Measurements from ENCODE around the gene PTGDS. TPM values are rescaled to one million over a fixed set of nuclear protein-coding genes. Genes with fewer than 3 reads are reported as not detected.

The PTGDS gene
- total and polyA plus RNA-seq, 2 donors from 2014 or later: 236 to 709 TPM

GRCh38 chr9:136946228-136947027, 30.9 kb upstream of the PTGDS start:
- Histone ChIP-seq H3K27me3 (ENCODE audit: control insufficient read depth, insufficient read depth, low read length) (no peaks in the 10 kb centered on the region), H3K27ac (ENCODE audit: low read depth in 2 of 2, low read length in 2 of 2) (no peak overlapping the region), H3K4me3 (ENCODE audit: low read length in 3 of 3) (no peak overlapping the region), H3K36me3 (ENCODE audit: control insufficient read depth in 2 of 3, insufficient read depth in 3 of 3, low read length in 3 of 3) (peaks cover 0 to 8% (median 3%) of the 10 kb centered on the region in 3 donors), H3K4me1 (ENCODE audit: control insufficient read depth in 2 of 3, insufficient read depth in 2 of 3, low read depth in 1 of 3, low read length in 3 of 3) (peaks cover 0 to 23% (median 9%) of the 10 kb centered on the region in 3 donors), H3K9ac (ENCODE audit: low read length in 3 of 3) (no peak overlapping the region), H3K9me3 (ENCODE audit: control insufficient read depth in 2 of 3, insufficient read depth in 1 of 3, low read length in 3 of 3) (no peaks in the 10 kb centered on the region)
- peak in 2 of 5 donors; percentile 62 to 82 for DNase-seq
- no peak for FAIRE-seq
- intact Hi-C loops (cut with DNase I): loop anchor here (10.0 kb wide), 2 partner anchors 102 to 152 kb away; partner anchors contain the start of genes AJM1, CCDC183, PHPT1 and TMEM141
- TF ChIP-seq, protein P1, sequence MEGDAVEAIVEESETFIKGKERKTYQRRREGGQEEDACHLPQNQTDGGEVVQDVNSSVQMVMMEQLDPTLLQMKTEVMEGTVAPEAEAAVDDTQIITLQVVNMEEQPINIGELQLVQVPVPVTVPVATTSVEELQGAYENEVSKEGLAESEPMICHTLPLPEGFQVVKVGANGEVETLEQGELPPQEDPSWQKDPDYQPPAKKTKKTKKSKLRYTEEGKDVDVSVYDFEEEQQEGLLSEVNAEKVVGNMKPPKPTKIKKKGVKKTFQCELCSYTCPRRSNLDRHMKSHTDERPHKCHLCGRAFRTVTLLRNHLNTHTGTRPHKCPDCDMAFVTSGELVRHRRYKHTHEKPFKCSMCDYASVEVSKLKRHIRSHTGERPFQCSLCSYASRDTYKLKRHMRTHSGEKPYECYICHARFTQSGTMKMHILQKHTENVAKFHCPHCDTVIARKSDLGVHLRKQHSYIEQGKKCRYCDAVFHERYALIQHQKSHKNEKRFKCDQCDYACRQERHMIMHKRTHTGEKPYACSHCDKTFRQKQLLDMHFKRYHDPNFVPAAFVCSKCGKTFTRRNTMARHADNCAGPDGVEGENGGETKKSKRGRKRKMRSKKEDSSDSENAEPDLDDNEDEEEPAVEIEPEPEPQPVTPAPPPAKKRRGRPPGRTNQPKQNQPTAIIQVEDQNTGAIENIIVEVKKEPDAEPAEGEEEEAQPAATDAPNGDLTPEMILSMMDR (IDR thresholded peaks at IDR 0.05; ENCODE audit: borderline replicate concordance, extremely low read depth, insufficient read depth): no peak

- intact Hi-C loops (cut with DNase I): loop anchor here (10.0 kb wide), 2 partner anchors 102 to 152 kb away; partner anchors contain the start of genes AJM1, CCDC183, PHPT1 and TMEM141
- no peaks in the 10 kb centered on the region for H3K36me3 ChIP-seq (ENCODE audit: control insufficient read depth in 2 of 3, insufficient read depth in 3 of 3, low read length in 3 of 3)
- TF ChIP-seq, protein P1 (IDR thresholded peaks at IDR 0.05; ENCODE audit: borderline replicate concordance, extremely low read depth, insufficient read depth): no peak
- no peaks in the 10 kb centered on the region for H3K27me3 ChIP-seq (ENCODE audit: control insufficient read depth, insufficient read depth, low read length)
- DNase-seq (peak in 2 of 5 donors; percentile 71 to 76), FAIRE-seq (no peak)
- no peaks in the 10 kb centered on the region for H3K9me3 ChIP-seq (ENCODE audit: control insufficient read depth in 2 of 3, insufficient read depth in 1 of 3, low read length in 3 of 3)
- no peak overlapping the region for H3K4me3 ChIP-seq (ENCODE audit: low read length in 3 of 3)
- H3K4me1 ChIP-seq (ENCODE audit: control insufficient read depth in 2 of 3, insufficient read depth in 2 of 3, low read depth in 1 of 3, low read length in 3 of 3): peaks cover 0 to 25% (median 9%) of the 10 kb centered on the region in 3 donors
- H3K27ac ChIP-seq (ENCODE audit: low read depth in 2 of 2, low read length in 2 of 2): no peak overlapping the region
- no peak overlapping the region for H3K9ac ChIP-seq (ENCODE audit: low read length in 3 of 3)
These were observed 30.0 kb upstream of the PTGDS start for GRCh38 chr9:136947028-136947891.

DNA sequence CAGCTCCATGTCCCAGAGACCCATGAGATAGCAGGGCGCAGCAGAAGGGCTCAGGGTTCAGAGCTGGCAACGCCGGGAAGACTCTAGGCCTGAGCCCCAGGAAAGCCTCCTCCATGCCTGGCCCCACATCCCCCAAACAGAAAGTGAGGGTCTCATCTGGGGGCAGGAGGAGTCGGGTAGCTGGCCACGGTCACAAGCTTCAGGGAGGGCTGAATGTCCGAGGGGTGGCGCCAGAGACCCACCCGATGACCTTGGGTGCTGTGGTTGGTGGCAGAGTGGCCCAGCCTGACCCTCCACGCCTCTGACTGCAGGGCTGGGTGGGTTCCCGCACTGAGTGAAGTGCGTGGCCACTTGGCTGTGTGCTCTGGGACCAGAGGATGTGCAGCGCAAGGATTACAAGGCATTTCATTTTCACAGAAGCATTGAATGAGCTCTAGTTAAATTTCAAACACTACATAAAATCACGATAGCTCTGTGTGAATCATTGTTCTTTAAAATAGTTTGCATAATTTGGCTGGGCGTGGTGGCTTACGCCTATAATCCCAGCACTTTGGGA, 29.3 kb upstream of the PTGDS start:
- no peaks in the 10 kb centered on the region for H3K27me3 ChIP-seq (ENCODE audit: control insufficient read depth, insufficient read depth, low read length)
- H3K27ac ChIP-seq (ENCODE audit: low read depth in 2 of 2, low read length in 2 of 2): peak overlapping the region in 1 of 2 donors; percentile 2
- H3K9me3 ChIP-seq (ENCODE audit: control insufficient read depth in 2 of 3, insufficient read depth in 1 of 3, low read length in 3 of 3): no peaks in the 10 kb centered on the region
- intact Hi-C loops (cut with DNase I): loop anchor here (10.0 kb wide), 2 partner anchors 103 to 153 kb away; partner anchors contain the start of genes AJM1, CCDC183, PHPT1 and TMEM141
- TF ChIP-seq, protein P1 (IDR thresholded peaks at IDR 0.05; ENCODE audit: borderline replicate concordance, extremely low read depth, insufficient read depth): peak; percentile 31
- no peak for FAIRE-seq
- peak; percentile 47 to 81 (median 59) for DNase-seq
- H3K9ac ChIP-seq (ENCODE audit: low read length in 3 of 3): no peak overlapping the region
- H3K4me3 ChIP-seq (ENCODE audit: low read length in 3 of 3): no peak overlapping the region
- no peaks in the 10 kb centered on the region for H3K36me3 ChIP-seq (ENCODE audit: control insufficient read depth in 2 of 3, insufficient read depth in 3 of 3, low read length in 3 of 3)
- H3K4me1 ChIP-seq (ENCODE audit: control insufficient read depth in 2 of 3, insufficient read depth in 2 of 3, low read depth in 1 of 3, low read length in 3 of 3): peaks cover 0 to 22% (median 9%) of the 10 kb centered on the region in 3 donors

All from kidney (tissue), 14 donors.